K562 (cell line): ENCODE measurements around the gene DRGX.

Source experiments
- YY1 ChIP-seq, 3 experiments: IDR thresholded peaks; 2 replicates each; pipeline ENCODE4 v1.6.1; 2011; ENCODE audit warnings: low read length in 2 of 3, mild to moderate bottlenecking in 2 of 3, moderate library complexity in 2 of 3, borderline replicate concordance in 1 of 3, control low read depth in 1 of 3, low read depth in 1 of 3; ENCODE audit not compliant: insufficient read depth in 3 of 3, insufficient replicate concordance in 2 of 3, control insufficient read depth in 1 of 3, insufficient read length in 1 of 3; ENCODE audit errors: extremely low read depth in 1 of 3
- ZFP30 ChIP-seq: fragments of 250-450 bp; sonication (Bioruptor Pico); IDR thresholded peaks from 2 replicates; pipeline ENCODE4 v1.8.0; 2022; ENCODE audit warnings: moderate library complexity, mild to moderate bottlenecking, inconsistent platforms, borderline replicate concordance
- TF ChIP-seq, protein P1 (sequence below), 3 experiments: IDR thresholded peaks in 2 of 3; conservative IDR thresholded peaks in 1 of 3; 2 replicates each; pipeline ENCODE4 v1.5.1; 2011 to 2012; ENCODE audit warnings: low read length in 3 of 3, mild to moderate bottlenecking in 3 of 3, control low read depth in 2 of 3, improper control_type of control experiment in 1 of 3, inconsistent platforms in 1 of 3, low read depth in 1 of 3, mixed read lengths in 1 of 3, moderate library complexity in 1 of 3; ENCODE audit not compliant: insufficient read depth in 2 of 3

DNA sequence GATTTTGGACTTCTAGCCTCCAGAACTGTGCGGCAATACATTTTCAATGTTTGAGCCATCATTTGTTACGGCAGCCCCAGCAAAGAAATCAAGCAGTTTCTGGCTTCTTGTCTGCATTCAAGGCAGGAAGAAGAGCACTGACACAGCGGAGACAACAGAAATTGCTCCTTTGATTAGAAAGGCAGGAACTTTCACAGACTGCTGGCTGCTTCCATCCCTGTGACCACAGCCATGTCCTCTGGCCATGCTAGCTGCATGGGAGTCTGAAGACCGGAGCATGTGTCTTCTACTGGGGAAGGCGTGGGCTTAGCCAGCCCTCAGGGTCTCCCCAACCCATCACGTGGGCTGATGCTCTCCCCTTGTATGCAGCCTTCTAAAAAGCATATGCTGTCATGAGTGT, 77.9 kb downstream of the DRGX start:
- TF ChIP-seq, protein P1, sequence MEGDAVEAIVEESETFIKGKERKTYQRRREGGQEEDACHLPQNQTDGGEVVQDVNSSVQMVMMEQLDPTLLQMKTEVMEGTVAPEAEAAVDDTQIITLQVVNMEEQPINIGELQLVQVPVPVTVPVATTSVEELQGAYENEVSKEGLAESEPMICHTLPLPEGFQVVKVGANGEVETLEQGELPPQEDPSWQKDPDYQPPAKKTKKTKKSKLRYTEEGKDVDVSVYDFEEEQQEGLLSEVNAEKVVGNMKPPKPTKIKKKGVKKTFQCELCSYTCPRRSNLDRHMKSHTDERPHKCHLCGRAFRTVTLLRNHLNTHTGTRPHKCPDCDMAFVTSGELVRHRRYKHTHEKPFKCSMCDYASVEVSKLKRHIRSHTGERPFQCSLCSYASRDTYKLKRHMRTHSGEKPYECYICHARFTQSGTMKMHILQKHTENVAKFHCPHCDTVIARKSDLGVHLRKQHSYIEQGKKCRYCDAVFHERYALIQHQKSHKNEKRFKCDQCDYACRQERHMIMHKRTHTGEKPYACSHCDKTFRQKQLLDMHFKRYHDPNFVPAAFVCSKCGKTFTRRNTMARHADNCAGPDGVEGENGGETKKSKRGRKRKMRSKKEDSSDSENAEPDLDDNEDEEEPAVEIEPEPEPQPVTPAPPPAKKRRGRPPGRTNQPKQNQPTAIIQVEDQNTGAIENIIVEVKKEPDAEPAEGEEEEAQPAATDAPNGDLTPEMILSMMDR (IDR thresholded peaks at IDR 0.05 in 2 of 3, conservative IDR thresholded peaks at IDR 0.05 in 1 of 3; ENCODE audit: insufficient read depth in 2 of 3, low read depth in 1 of 3, low read length in 3 of 3): no peak
- no peak for TF ChIP-seq YY1 (IDR thresholded peaks at IDR 0.05; ENCODE audit: borderline replicate concordance in 1 of 3, control insufficient read depth in 1 of 3, extremely low read depth in 1 of 3, insufficient read depth in 3 of 3, insufficient read length in 1 of 3, insufficient replicate concordance in 2 of 3, low read depth in 1 of 3, low read length in 2 of 3)
- no peak for TF ChIP-seq ZFP30
